Measurements from ENCODE around the gene SHKBP1.

- TF ChIP-seq CTCF (IDR thresholded peaks at IDR 0.05; ENCODE audit: low read depth, low read length, poor library complexity, severe bottlenecking) = no peak
- no peak for TF ChIP-seq EZH2phosphoT487 (IDR thresholded peaks at IDR 0.05; ENCODE audit: borderline replicate concordance, low read length)
These were observed 24.0 kb downstream of the SHKBP1 start for GRCh38 chr19:40600570-40601133.

All from DOHH2 (cell line).